GM10266 (cell line): ENCODE data around the gene CLDN7.

ENCODE experiments used
- DNase-seq: peaks from one replicate; pipeline ENCODE4 v3.0.0; 2012; ENCODE audit errors: extremely low spot score
- TF ChIP-seq, protein P1 (sequence below): IDR thresholded peaks from 2 replicates; pipeline ENCODE4 v1.5.1; 2012; ENCODE audit warnings: mild to moderate bottlenecking, low read depth; ENCODE audit not compliant: control insufficient read depth, insufficient read depth; ENCODE audit errors: missing control alignments

Gene CLDN7

GRCh38 chr17:7224110-7224509 lies 38.2 kb downstream of the CLDN7 start:
- TF ChIP-seq, protein P1, sequence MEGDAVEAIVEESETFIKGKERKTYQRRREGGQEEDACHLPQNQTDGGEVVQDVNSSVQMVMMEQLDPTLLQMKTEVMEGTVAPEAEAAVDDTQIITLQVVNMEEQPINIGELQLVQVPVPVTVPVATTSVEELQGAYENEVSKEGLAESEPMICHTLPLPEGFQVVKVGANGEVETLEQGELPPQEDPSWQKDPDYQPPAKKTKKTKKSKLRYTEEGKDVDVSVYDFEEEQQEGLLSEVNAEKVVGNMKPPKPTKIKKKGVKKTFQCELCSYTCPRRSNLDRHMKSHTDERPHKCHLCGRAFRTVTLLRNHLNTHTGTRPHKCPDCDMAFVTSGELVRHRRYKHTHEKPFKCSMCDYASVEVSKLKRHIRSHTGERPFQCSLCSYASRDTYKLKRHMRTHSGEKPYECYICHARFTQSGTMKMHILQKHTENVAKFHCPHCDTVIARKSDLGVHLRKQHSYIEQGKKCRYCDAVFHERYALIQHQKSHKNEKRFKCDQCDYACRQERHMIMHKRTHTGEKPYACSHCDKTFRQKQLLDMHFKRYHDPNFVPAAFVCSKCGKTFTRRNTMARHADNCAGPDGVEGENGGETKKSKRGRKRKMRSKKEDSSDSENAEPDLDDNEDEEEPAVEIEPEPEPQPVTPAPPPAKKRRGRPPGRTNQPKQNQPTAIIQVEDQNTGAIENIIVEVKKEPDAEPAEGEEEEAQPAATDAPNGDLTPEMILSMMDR: no peak
- DNase-seq: no peak

DNA sequence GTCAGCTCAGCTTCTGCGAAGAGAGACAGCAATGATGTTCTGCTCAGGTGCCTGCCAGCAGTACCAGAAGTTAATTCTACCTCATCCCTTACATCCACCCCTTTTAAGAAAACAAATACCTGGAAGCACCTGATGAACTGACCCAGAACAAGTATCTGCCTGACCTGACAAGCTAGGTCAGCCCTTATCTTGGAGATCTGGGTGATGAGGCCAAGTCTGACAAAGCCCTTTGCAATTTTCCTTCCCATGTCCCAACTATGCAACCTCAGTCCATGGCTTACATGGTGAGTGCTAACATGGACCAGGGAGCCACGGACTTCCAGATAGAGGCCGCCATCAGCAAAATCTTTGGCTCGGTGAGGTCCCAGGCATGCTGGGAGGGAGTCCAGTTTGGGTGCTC lies 38.9 kb downstream of the CLDN7 start:
- DNase-seq: no peak
- TF ChIP-seq, protein P1: no peak

DNA sequence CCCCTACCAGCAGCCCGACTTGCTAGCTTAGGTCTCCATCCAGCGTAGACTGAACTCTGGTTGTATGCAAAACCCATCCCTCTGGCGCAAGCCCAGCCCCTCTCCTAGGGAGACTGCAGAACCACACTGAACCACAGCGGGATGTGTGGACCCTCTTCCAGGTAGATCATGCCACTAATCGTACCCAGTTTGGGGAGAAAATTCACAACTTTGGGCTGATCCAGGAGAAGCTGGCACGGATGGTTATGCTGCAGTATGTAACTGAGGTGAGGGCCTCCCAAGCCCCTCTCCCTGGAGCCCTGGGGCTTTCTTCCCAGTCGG lies 39.3 kb downstream of the CLDN7 start:
- TF ChIP-seq, protein P1: no peak
- no peak for DNase-seq

DNA sequence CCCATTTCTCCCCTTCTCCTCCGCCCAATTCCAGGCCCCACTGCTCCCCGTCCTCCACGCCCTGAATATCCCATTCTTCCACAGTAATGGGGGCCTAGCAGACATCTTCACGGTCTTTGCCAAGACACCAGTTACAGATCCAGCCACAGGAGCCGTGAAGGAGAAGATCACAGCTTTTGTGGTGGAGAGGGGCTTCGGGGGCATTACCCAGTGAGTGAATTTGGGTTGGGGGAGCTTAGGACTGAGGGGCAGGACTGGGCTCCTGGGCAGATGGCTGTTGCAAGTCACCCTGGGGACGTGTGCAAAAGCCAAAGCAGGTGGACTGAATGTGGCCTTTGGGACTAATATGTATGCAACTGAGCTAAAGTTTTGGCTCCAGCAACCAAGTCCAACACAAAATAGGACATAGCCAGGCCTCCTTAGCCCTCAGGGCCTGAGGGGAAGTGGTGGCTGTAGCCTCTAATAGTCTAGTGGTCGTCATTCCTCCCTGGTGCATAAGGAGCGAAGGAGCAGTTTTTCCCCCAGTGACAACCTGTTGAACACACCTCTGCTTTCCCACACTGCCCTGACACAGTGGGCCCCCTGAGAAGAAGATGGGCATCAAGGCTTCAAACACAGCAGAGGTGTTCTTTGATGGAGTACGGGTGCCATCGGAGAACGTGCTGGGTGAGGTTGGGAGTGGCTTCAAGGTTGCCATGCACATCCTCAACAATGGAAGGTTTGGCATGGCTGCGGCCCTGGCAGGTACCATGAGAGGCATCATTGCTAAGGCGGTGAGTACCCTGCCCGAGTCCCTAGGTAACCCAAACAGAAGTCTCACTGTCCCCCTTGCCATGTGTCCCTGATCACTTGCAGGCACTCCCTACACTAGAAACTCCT lies 39.9 kb downstream of the CLDN7 start:
- TF ChIP-seq, protein P1: no peak
- no peak for DNase-seq

GRCh38 chr17:7221278-7222092 lies 40.8 kb downstream of the CLDN7 start:
- TF ChIP-seq, protein P1: no peak
- no peak for DNase-seq

GRCh38 chr17:7220593-7221277 lies 41.5 kb downstream of the CLDN7 start:
- TF ChIP-seq, protein P1: peak; percentile 64
- peak; percentile 74 for DNase-seq
